Endothelial cell (in vitro differentiated cells): ENCODE measurements around the gene KRTDAP. TPM values are rescaled to one million over a fixed set of nuclear protein-coding genes. Genes with fewer than 3 reads are reported as not detected.
"Not testable (repeated sequence)": the region's sequence is repeated elsewhere in the genome, so short reads cannot be mapped to it uniquely, and the experiment has no call there.

Source experiments
- DNase-seq: peaks from one replicate; pipeline ENCODE4 v3.0.0; 2021; ENCODE audit warnings: low spot score
- H3K27ac Mint-ChIP-seq: one replicate; pipeline ENCODE4 v1.8.0; 2021; ENCODE audit warnings: mixed read lengths, inconsistent platforms; ENCODE audit not compliant: unreplicated experiment
- H3K27me3 Mint-ChIP-seq: one replicate; pipeline ENCODE4 v1.8.0; 2021; ENCODE audit warnings: mild to moderate bottlenecking, moderate library complexity, mixed read lengths, inconsistent platforms; ENCODE audit not compliant: unreplicated experiment
- H3K36me3 Mint-ChIP-seq: one replicate; pipeline ENCODE4 v1.8.0; 2021; ENCODE audit warnings: mild to moderate bottlenecking, low read depth, mixed read lengths, inconsistent platforms; ENCODE audit not compliant: unreplicated experiment
- H3K4me1 Mint-ChIP-seq: one replicate; pipeline ENCODE4 v1.8.0; 2021; ENCODE audit warnings: mild to moderate bottlenecking, mixed read lengths, inconsistent platforms; ENCODE audit not compliant: unreplicated experiment
- H3K4me3 Mint-ChIP-seq: one replicate; pipeline ENCODE4 v1.8.0; 2021; ENCODE audit warnings: mild to moderate bottlenecking, mixed read lengths, inconsistent platforms; ENCODE audit not compliant: unreplicated experiment
- H3K9me3 Mint-ChIP-seq: one replicate; pipeline ENCODE4 v1.8.0; 2021; ENCODE audit warnings: mixed read lengths, inconsistent platforms; ENCODE audit not compliant: unreplicated experiment
- CTCF ChIP-seq: fragments of 200-600 bp; sonication (generic); IDR thresholded peaks from one replicate; pipeline ENCODE4 v1.5.0; 2021; ENCODE audit warnings: antibody characterized with exemption; ENCODE audit not compliant: unreplicated experiment
- total RNA-seq: library from RNA; stranded (reverse); fragmentation: NEBNext Ultra II Directional; extraction: Animal tissue kit (Norgen Biotek cat#: 25700); gene quantifications from one replicate; pipeline ENCODE4 v1.2.1, GENCODE V29; 2021; ENCODE audit not compliant: unreplicated experiment

Gene KRTDAP
- total RNA-seq, 1 donor from 2014 or later = not detected

GRCh38 chr19:35476149-35476548 lies 14.1 kb downstream of the KRTDAP start:
- no peaks in the 10 kb centered on the region for H3K36me3 Mint-ChIP-seq
- H3K27ac Mint-ChIP-seq = no peak overlapping the region
- no peak for DNase-seq
- no peak for TF ChIP-seq CTCF
- no peak overlapping the region for H3K4me3 Mint-ChIP-seq
- H3K27me3 Mint-ChIP-seq = no peaks in the 10 kb centered on the region
- H3K4me1 Mint-ChIP-seq = no peaks in the 10 kb centered on the region
- H3K9me3 Mint-ChIP-seq = no peaks in the 10 kb centered on the region

- not testable (repeated sequence) for H3K9me3 Mint-ChIP-seq, H3K4me3 Mint-ChIP-seq, H3K27ac Mint-ChIP-seq, H3K27me3 Mint-ChIP-seq, DNase-seq, H3K36me3 Mint-ChIP-seq, H3K4me1 Mint-ChIP-seq
Observed at GRCh38 chr19:35474594-35474993, 15.7 kb downstream of the KRTDAP start.

- Mint-ChIP-seq H3K4me3 (no peak overlapping the region), H3K9me3 (no peaks in the 10 kb centered on the region), H3K4me1 (no peaks in the 10 kb centered on the region), H3K36me3 (no peaks in the 10 kb centered on the region), H3K27ac (no peak overlapping the region), H3K27me3 (no peaks in the 10 kb centered on the region)
- no peak for DNase-seq
- no peak for TF ChIP-seq CTCF
Observed at GRCh38 chr19:35474104-35474503, 16.2 kb downstream of the KRTDAP start.

- Mint-ChIP-seq H3K4me1 (no peaks in the 10 kb centered on the region), H3K27me3 (no peaks in the 10 kb centered on the region), H3K36me3 (no peaks in the 10 kb centered on the region), H3K27ac (no peak overlapping the region), H3K4me3 (no peak overlapping the region), H3K9me3 (no peaks in the 10 kb centered on the region)
- no peak for DNase-seq
- no peak for TF ChIP-seq CTCF
Observed at GRCh38 chr19:35471946-35472345, 18.3 kb downstream of the KRTDAP start.

- H3K4me1 Mint-ChIP-seq, H3K4me3 Mint-ChIP-seq, H3K36me3 Mint-ChIP-seq, H3K27me3 Mint-ChIP-seq, H3K27ac Mint-ChIP-seq, DNase-seq, H3K9me3 Mint-ChIP-seq: not testable (repeated sequence)
Observed at GRCh38 chr19:35471075-35471474, 19.2 kb downstream of the KRTDAP start.

- H3K4me3 Mint-ChIP-seq = no peak overlapping the region
- no peaks in the 10 kb centered on the region for H3K9me3 Mint-ChIP-seq
- no peaks in the 10 kb centered on the region for H3K4me1 Mint-ChIP-seq
- no peaks in the 10 kb centered on the region for H3K27me3 Mint-ChIP-seq
- no peak for TF ChIP-seq CTCF
- no peak for DNase-seq
- no peaks in the 10 kb centered on the region for H3K36me3 Mint-ChIP-seq
- H3K27ac Mint-ChIP-seq = no peak overlapping the region
Observed at GRCh38 chr19:35470128-35470527, 20.1 kb downstream of the KRTDAP start.
